Keratinocyte (primary cell): ENCODE measurements around the gene C16orf96. TPM values are rescaled to one million over a fixed set of nuclear protein-coding genes. Genes with fewer than 3 reads are reported as not detected.
A peak's percentile ranks its signal among the peaks of the same experiment; 100 is the strongest.

Source experiments
- DNase-seq: peaks from one replicate; pipeline ENCODE4 v3.0.0-alpha.2; 2011; ENCODE audit warnings: low read depth, missing footprints, low spot score
- FAIRE-seq: peaks from 2 replicates; lab custom pipeline; 2011; peaks lifted over from hg19 to GRCh38; lab: Jason Lieb, UNC
- H2AFZ ChIP-seq: 2 replicates; pipeline ENCODE4 v1.6.0; 2012; ENCODE audit warnings: low read length, control low read depth, inconsistent platforms; ENCODE audit not compliant: control insufficient read depth
- H3K27ac ChIP-seq: 2 replicates; pipeline ENCODE4 v1.5.1; 2011; ENCODE audit warnings: low read length; ENCODE audit not compliant: control insufficient read depth, insufficient read depth
- H3K27me3 ChIP-seq: 3 replicates; pipeline ENCODE4 v1.6.0; 2011; ENCODE audit warnings: low read length; ENCODE audit not compliant: control insufficient read depth, insufficient read depth; ENCODE audit errors: extremely low read depth
- H3K36me3 ChIP-seq, 2 experiments: 2 replicates in 1 of 2; 3 replicates in 1 of 2; pipeline ENCODE4 v1.5.1; 2011; ENCODE audit warnings: low read length in 2 of 2, mild to moderate bottlenecking in 1 of 2; ENCODE audit not compliant: control insufficient read depth in 2 of 2, insufficient read depth in 2 of 2; ENCODE audit errors: extremely low read depth in 1 of 2
- H3K4me1 ChIP-seq: 3 replicates; pipeline ENCODE4 v1.5.1; 2011; ENCODE audit warnings: low read length; ENCODE audit not compliant: control insufficient read depth, insufficient read depth; ENCODE audit errors: extremely low read depth
- H3K4me2 ChIP-seq: 3 replicates; pipeline ENCODE4 v1.6.0; 2011; ENCODE audit warnings: low read depth, low read length; ENCODE audit not compliant: control insufficient read depth, insufficient read depth; ENCODE audit errors: extremely low read depth
- H3K4me3 ChIP-seq, 3 experiments: fragments of 200-600 bp in 1 of 3; sonication (generic) in 1 of 3; 2 replicates in 2 of 3; 3 replicates in 1 of 3; pipeline ENCODE4 v1.5.1; 2011 to 2016; ENCODE audit warnings: low read length in 3 of 3, mild to moderate bottlenecking in 3 of 3, control low read depth in 2 of 3, inconsistent platforms in 1 of 3, low read depth in 1 of 3, mixed read lengths in 1 of 3, mixed run types in 1 of 3, moderate library complexity in 1 of 3; ENCODE audit not compliant: control insufficient read depth in 2 of 3, insufficient read depth in 2 of 3; ENCODE audit errors: extremely low read depth in 1 of 3
- H3K79me2 ChIP-seq: 2 replicates; pipeline ENCODE4 v1.6.0; 2012; ENCODE audit warnings: low read length; ENCODE audit not compliant: control insufficient read depth, insufficient read depth
- H3K9ac ChIP-seq: 3 replicates; pipeline ENCODE4 v1.6.0; 2011; ENCODE audit warnings: low read length; ENCODE audit not compliant: control insufficient read depth, insufficient read depth; ENCODE audit errors: extremely low read depth
- H3K9me1 ChIP-seq: 3 replicates; pipeline ENCODE4 v1.6.0; 2011; ENCODE audit warnings: low read length; ENCODE audit not compliant: control insufficient read depth, insufficient read depth; ENCODE audit errors: extremely low read depth
- H3K9me3 ChIP-seq: 2 replicates; pipeline ENCODE4 v1.5.1; 2012; ENCODE audit warnings: low read depth, low read length; ENCODE audit not compliant: control insufficient read depth
- H4K20me1 ChIP-seq: 3 replicates; pipeline ENCODE4 v1.6.0; 2011; ENCODE audit warnings: low read length; ENCODE audit not compliant: control insufficient read depth, insufficient read depth; ENCODE audit errors: extremely low read depth
- EZH2 ChIP-seq: IDR thresholded peaks from one replicate; pipeline ENCODE4 v1.6.1; 2012; ENCODE audit warnings: inconsistent platforms, mild to moderate bottlenecking, low read length, moderate library complexity
- dilution Hi-C: fragments of 300-500 bp; cut with MboI; formaldehyde crosslinking; loops from one replicate; pipeline ENCODE4 v1.7.0; 2020; ENCODE audit warnings: low sequenced_read_pairs; ENCODE audit not compliant: extremely low pct_ligation_motif_present
- polyA plus RNA-seq, 5 experiments: library from polyadenylated mRNA; depleted of rRNA in 3 of 5; stranded (reverse) in 3 of 5; stranded (forward) in 1 of 5; unstranded in 1 of 5; fragments of >200 nt; gene quantifications; 1 replicate in 1 of 5; 2 replicates in 3 of 5; 3 replicates in 1 of 5; pipeline versions ENCODE4 v1.2.1 to v1.2.3, GENCODE V29; 2011 to 2012; ENCODE audit warnings: missing spikeins in 2 of 5, low read depth in 1 of 5, low replicate concordance in 1 of 5
- TF ChIP-seq, protein P1 (sequence below), 3 experiments: IDR thresholded peaks in 1 of 3; conservative IDR thresholded peaks in 1 of 3; optimal IDR thresholded peaks in 1 of 3; 2 replicates in 2 of 3; 3 replicates in 1 of 3; pipeline versions ENCODE3 to v1.5.1; 2011; ENCODE audit warnings: low read length in 3 of 3, mild to moderate bottlenecking in 3 of 3, moderate library complexity in 2 of 3, control low read depth in 1 of 3, inconsistent platforms in 1 of 3; ENCODE audit not compliant: insufficient read depth in 2 of 3; ENCODE audit errors: extremely low read depth in 1 of 3

C16orf96 gene
- polyA plus RNA-seq, 1 donor (not counting 4 experiments of a cell fraction or from before 2014, with no cell fraction given), result not detected

DNA sequence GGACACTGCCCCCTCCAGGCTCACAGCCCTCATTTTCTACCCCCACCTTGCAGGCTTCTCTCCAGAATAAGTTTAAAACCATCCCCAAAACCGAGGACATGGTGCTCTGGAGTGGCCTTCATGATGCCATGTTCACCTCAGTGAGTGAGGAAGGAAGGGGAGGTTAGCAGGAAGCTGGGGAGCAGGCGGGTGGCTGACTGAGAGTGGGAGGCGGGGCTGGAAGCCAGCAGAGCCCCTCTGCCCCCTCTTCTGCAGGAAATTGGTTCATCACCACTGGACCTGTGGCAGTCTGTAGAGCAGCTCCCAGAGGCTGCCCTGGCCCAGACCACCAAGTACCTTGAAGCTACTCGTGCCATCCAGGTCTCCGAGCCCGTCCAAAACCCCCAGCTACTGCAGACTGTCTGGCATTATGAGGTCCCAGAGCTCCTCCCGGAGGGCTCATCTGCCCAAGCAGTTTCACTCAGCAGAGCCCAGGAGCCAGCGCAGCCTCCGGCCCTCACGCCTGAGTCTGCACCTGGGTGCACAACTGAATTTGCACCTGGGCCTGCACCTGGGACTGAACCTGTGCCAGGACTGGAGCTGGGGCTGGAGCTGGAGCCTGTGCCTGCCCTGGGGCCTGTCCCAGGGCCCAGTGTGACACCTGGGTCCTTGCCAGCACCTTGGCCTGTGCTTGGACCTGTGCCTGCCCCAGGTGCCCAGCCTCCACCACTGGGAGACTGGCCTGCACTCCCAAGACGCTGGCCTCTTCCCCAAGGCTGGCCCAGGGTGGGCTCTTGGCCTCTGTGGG, 19.0 kb downstream of the C16orf96 start:
- Histone ChIP-seq H3K4me1 (no peaks in the 10 kb centered on the region), H3K4me2 (no peak overlapping the region), H2AFZ (no peak overlapping the region), H3K36me3 (no peaks in the 10 kb centered on the region), H3K4me3 (no peak overlapping the region), H3K9me3 (no peaks in the 10 kb centered on the region), H3K9me1 (no peaks in the 10 kb centered on the region), H3K79me2 (no peaks in the 10 kb centered on the region), H3K9ac (no peak overlapping the region), H3K27ac (no peak overlapping the region), H4K20me1 (no peaks in the 10 kb centered on the region), H3K27me3 (peaks cover 2% of the 10 kb centered on the region)
- dilution Hi-C loops, result no loop called here
- no peak for FAIRE-seq
- no peak for TF ChIP-seq EZH2
- TF ChIP-seq, protein P1, sequence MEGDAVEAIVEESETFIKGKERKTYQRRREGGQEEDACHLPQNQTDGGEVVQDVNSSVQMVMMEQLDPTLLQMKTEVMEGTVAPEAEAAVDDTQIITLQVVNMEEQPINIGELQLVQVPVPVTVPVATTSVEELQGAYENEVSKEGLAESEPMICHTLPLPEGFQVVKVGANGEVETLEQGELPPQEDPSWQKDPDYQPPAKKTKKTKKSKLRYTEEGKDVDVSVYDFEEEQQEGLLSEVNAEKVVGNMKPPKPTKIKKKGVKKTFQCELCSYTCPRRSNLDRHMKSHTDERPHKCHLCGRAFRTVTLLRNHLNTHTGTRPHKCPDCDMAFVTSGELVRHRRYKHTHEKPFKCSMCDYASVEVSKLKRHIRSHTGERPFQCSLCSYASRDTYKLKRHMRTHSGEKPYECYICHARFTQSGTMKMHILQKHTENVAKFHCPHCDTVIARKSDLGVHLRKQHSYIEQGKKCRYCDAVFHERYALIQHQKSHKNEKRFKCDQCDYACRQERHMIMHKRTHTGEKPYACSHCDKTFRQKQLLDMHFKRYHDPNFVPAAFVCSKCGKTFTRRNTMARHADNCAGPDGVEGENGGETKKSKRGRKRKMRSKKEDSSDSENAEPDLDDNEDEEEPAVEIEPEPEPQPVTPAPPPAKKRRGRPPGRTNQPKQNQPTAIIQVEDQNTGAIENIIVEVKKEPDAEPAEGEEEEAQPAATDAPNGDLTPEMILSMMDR (optimal IDR thresholded peaks at IDR 0.05 in 1 of 3, IDR thresholded peaks at IDR 0.05 in 1 of 3, conservative IDR thresholded peaks at IDR 0.05 in 1 of 3; ENCODE audit: extremely low read depth in 1 of 3, insufficient read depth in 2 of 3, low read length in 3 of 3), result peak in 1 of 3 experiments; percentile 3
- DNase-seq, result no peak

DNA sequence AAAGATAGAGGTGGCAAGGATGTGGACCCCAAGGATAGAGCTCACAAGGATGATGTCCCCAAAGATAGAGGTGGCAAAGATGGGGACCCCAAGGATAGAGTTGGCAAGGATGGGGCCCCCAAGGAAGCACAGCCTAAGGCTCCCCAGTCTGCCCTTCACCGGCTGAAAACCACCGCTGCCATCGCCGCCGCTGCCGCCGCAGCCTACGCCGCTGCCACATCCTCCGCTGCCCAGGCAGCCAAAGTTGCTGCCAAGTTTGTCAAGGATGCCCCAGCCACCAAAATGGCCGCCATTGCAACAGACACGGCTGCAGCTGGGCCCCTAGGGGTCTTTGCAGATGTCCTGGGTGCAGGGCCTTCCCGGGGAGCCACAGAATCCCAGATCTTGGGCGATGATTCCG, 19.9 kb downstream of the C16orf96 start:
- Histone ChIP-seq H3K4me2 (no peak overlapping the region), H3K9me1 (no peaks in the 10 kb centered on the region), H3K79me2 (no peaks in the 10 kb centered on the region), H3K9me3 (no peaks in the 10 kb centered on the region), H3K27me3 (peaks cover 2% of the 10 kb centered on the region), H3K27ac (no peak overlapping the region), H3K4me1 (peaks cover 2% of the 10 kb centered on the region), H3K9ac (no peak overlapping the region), H3K4me3 (no peak overlapping the region), H4K20me1 (no peaks in the 10 kb centered on the region), H2AFZ (no peak overlapping the region), H3K36me3 (no peaks in the 10 kb centered on the region)
- dilution Hi-C loops, result no loop called here
- no peak for TF ChIP-seq EZH2
- TF ChIP-seq, protein P1 (optimal IDR thresholded peaks at IDR 0.05 in 1 of 3, IDR thresholded peaks at IDR 0.05 in 1 of 3, conservative IDR thresholded peaks at IDR 0.05 in 1 of 3; ENCODE audit: extremely low read depth in 1 of 3, insufficient read depth in 2 of 3, low read length in 3 of 3), result no peak
- no peak for DNase-seq
- FAIRE-seq, result no peak
